NB4 (cell line): Measurements from ENCODE around the gene CHRM4.

Experiments used
- MYC ChIP-seq: IDR thresholded peaks from 2 replicates; pipeline ENCODE4 v1.6.1; 2011; ENCODE audit warnings: low read depth, low read length
- POLR2A ChIP-seq: IDR thresholded peaks from 2 replicates; pipeline ENCODE4 v1.6.1; 2011; ENCODE audit warnings: mild to moderate bottlenecking; ENCODE audit not compliant: insufficient read length; ENCODE audit errors: extremely low read depth
- TF ChIP-seq, protein P1 (sequence below): IDR thresholded peaks from one replicate; pipeline ENCODE4 v1.5.1; 2012; ENCODE audit warnings: low read depth, low read length

DNA sequence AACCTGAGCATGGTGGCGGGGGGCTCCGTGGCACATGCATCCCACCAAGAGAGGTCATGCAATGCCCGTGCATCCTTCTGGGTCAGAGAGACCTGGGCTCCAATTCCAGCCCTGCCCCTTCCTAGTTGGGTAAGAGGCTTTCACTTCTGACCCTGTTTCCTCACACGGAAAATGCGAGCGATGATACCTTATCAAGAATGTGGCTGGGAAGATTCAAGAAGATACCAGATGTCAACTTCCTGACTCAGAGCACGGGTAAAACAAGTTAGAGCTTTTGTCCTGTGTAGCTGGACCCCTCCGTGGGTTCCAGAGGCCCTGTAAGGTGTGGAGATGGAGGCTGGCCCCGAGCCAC lies 53.0 kb downstream of the CHRM4 start:
- TF ChIP-seq, protein P1, sequence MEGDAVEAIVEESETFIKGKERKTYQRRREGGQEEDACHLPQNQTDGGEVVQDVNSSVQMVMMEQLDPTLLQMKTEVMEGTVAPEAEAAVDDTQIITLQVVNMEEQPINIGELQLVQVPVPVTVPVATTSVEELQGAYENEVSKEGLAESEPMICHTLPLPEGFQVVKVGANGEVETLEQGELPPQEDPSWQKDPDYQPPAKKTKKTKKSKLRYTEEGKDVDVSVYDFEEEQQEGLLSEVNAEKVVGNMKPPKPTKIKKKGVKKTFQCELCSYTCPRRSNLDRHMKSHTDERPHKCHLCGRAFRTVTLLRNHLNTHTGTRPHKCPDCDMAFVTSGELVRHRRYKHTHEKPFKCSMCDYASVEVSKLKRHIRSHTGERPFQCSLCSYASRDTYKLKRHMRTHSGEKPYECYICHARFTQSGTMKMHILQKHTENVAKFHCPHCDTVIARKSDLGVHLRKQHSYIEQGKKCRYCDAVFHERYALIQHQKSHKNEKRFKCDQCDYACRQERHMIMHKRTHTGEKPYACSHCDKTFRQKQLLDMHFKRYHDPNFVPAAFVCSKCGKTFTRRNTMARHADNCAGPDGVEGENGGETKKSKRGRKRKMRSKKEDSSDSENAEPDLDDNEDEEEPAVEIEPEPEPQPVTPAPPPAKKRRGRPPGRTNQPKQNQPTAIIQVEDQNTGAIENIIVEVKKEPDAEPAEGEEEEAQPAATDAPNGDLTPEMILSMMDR: no peak
- TF ChIP-seq POLR2A (no peak), MYC (no peak)
